ENCODE results near the gene GPR89A.
"Not testable (repeated sequence)": the region's sequence is repeated elsewhere in the genome, so short reads cannot be mapped to it uniquely, and the experiment has no call there.

- TF ChIP-seq, protein P1, sequence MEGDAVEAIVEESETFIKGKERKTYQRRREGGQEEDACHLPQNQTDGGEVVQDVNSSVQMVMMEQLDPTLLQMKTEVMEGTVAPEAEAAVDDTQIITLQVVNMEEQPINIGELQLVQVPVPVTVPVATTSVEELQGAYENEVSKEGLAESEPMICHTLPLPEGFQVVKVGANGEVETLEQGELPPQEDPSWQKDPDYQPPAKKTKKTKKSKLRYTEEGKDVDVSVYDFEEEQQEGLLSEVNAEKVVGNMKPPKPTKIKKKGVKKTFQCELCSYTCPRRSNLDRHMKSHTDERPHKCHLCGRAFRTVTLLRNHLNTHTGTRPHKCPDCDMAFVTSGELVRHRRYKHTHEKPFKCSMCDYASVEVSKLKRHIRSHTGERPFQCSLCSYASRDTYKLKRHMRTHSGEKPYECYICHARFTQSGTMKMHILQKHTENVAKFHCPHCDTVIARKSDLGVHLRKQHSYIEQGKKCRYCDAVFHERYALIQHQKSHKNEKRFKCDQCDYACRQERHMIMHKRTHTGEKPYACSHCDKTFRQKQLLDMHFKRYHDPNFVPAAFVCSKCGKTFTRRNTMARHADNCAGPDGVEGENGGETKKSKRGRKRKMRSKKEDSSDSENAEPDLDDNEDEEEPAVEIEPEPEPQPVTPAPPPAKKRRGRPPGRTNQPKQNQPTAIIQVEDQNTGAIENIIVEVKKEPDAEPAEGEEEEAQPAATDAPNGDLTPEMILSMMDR (IDR thresholded peaks at IDR 0.05 in 2 of 3, conservative IDR thresholded peaks at IDR 0.05 in 1 of 3; ENCODE audit: borderline replicate concordance in 1 of 3, insufficient read depth in 1 of 3, low read depth in 2 of 3, low read length in 2 of 3): not testable (repeated sequence)
- not testable (repeated sequence) for TF ChIP-seq EZH2 (IDR thresholded peaks at IDR 0.05); POLR2AphosphoS5 (IDR thresholded peaks at IDR 0.05; ENCODE audit: low read depth, low read length); POLR2A (IDR thresholded peaks at IDR 0.05; ENCODE audit: borderline replicate concordance, extremely low read depth, insufficient read depth, insufficient read length); RAD21 (IDR thresholded peaks at IDR 0.05; ENCODE audit: low read depth); SIN3A (IDR thresholded peaks at IDR 0.05; ENCODE audit: low read depth); YY1 (IDR thresholded peaks at IDR 0.05; ENCODE audit: extremely low read depth, insufficient replicate concordance, low read depth, low read length)
- TF ChIP-seq, protein P2, sequence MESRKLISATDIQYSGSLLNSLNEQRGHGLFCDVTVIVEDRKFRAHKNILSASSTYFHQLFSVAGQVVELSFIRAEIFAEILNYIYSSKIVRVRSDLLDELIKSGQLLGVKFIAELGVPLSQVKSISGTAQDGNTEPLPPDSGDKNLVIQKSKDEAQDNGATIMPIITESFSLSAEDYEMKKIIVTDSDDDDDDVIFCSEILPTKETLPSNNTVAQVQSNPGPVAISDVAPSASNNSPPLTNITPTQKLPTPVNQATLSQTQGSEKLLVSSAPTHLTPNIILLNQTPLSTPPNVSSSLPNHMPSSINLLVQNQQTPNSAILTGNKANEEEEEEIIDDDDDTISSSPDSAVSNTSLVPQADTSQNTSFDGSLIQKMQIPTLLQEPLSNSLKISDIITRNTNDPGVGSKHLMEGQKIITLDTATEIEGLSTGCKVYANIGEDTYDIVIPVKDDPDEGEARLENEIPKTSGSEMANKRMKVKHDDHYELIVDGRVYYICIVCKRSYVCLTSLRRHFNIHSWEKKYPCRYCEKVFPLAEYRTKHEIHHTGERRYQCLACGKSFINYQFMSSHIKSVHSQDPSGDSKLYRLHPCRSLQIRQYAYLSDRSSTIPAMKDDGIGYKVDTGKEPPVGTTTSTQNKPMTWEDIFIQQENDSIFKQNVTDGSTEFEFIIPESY (IDR thresholded peaks at IDR 0.05; ENCODE audit: extremely low read depth, insufficient replicate concordance, low read length): not testable (repeated sequence)
Measured at GRCh38 chr1:145670995-145671745, 63.4 kb downstream of the GPR89A start.
